Esophagus muscularis mucosa (tissue), 4 donors: ENCODE measurements around the gene CASKIN1.

Experiments used
- CTCF ChIP-seq, 3 experiments: fragments of 200-600 bp in 2 of 3; fragments of 450-650 bp in 1 of 3; sonication (generic) in 2 of 3; IDR thresholded peaks; one replicate each; pipeline ENCODE4 v1.5.1; 2017 to 2019; ENCODE audit warnings: antibody characterized with exemption in 3 of 3, mild to moderate bottlenecking in 2 of 3, moderate library complexity in 1 of 3
- EP300 ChIP-seq: sonication (generic); formaldehyde crosslinking; IDR thresholded peaks from one replicate; pipeline ENCODE4 v1.6.1; 2017; ENCODE audit warnings: antibody characterized with exemption
- POLR2AphosphoS5 ChIP-seq, 2 donors: sonication (generic); formaldehyde crosslinking; IDR thresholded peaks; one replicate each; pipeline ENCODE4 v1.6.1; 2017; ENCODE audit warnings: antibody characterized with exemption in 2 of 2

- TF ChIP-seq POLR2AphosphoS5 (IDR thresholded peaks at IDR 0.05), result no peak
- no peak for TF ChIP-seq CTCF (IDR thresholded peaks at IDR 0.05)
- no peak for TF ChIP-seq EP300
These were observed 18.2 kb upstream of the CASKIN1 start, which contains the start of gene PGP for GRCh38 chr16:2214719-2214968.
